MM.1S (cell line): Measurements from ENCODE around the gene RAD51C.

Source experiments
- DNase-seq: peaks from one replicate; pipeline ENCODE4 v3.0.0-alpha.2; 2015
- H2AFZ ChIP-seq: fragments of 300-600 bp; sonication (generic); 2 replicates; pipeline ENCODE4 v1.6.0; 2016; ENCODE audit warnings: antibody characterized with exemption, low read length
- H3F3A ChIP-seq: fragments of 300-600 bp; sonication (generic); 2 replicates; pipeline ENCODE4 v1.6.1; 2016; ENCODE audit warnings: mild to moderate bottlenecking, antibody characterized with exemption, low read length, moderate library complexity, mixed read lengths; ENCODE audit not compliant: insufficient read depth
- H3K27ac ChIP-seq: fragments of 300-600 bp; sonication (generic); 2 replicates; pipeline ENCODE4 v1.5.1; 2016; ENCODE audit warnings: mild to moderate bottlenecking, low read length
- H3K27me3 ChIP-seq: fragments of 300-600 bp; sonication (generic); replicated peaks from 2 replicates; pipeline ENCODE4 v1.6.0; 2016; ENCODE audit warnings: low read length; ENCODE audit not compliant: insufficient read depth
- H3K36me3 ChIP-seq: fragments of 300-600 bp; sonication (generic); replicated peaks from 2 replicates; pipeline ENCODE4 v1.6.1; 2016; ENCODE audit warnings: mild to moderate bottlenecking, low read length, mixed read lengths; ENCODE audit not compliant: insufficient read depth
- H3K4me1 ChIP-seq: fragments of 300-600 bp; sonication (generic); 2 replicates; pipeline ENCODE4 v1.6.1; 2016; ENCODE audit warnings: low read length, mixed read lengths
- H3K4me2 ChIP-seq: fragments of 300-600 bp; sonication (generic); 2 replicates; pipeline ENCODE4 v1.6.0; 2016; ENCODE audit warnings: low read depth, low read length
- H3K4me3 ChIP-seq: fragments of 300-600 bp; sonication (generic); 2 replicates; pipeline ENCODE4 v1.5.1; 2016; ENCODE audit warnings: low read length, mixed read lengths
- H3K79me2 ChIP-seq: fragments of 300-600 bp; sonication (generic); 2 replicates; pipeline ENCODE4 v1.6.1; 2016; ENCODE audit warnings: mixed run types, low read length, mixed read lengths
- H3K9ac ChIP-seq: fragments of 300-600 bp; sonication (generic); 2 replicates; pipeline ENCODE4 v1.6.1; 2016; ENCODE audit warnings: low read length, mixed read lengths
- H3K9me2 ChIP-seq: fragments of 300-600 bp; sonication (generic); replicated peaks from 2 replicates; pipeline ENCODE4 v1.6.1; 2016; ENCODE audit warnings: mild to moderate bottlenecking, low read length, mixed read lengths; ENCODE audit not compliant: insufficient read depth
- H3K9me3 ChIP-seq: fragments of 300-600 bp; sonication (generic); replicated peaks from 2 replicates; pipeline ENCODE4 v1.6.1; 2016; ENCODE audit warnings: mild to moderate bottlenecking, low read length, mixed read lengths; ENCODE audit not compliant: insufficient read depth
- H4K20me1 ChIP-seq: fragments of 300-600 bp; sonication (generic); 2 replicates; pipeline ENCODE4 v1.6.1; 2016; ENCODE audit warnings: mild to moderate bottlenecking, low read length, moderate library complexity, mixed read lengths; ENCODE audit not compliant: insufficient read depth
- CTCF ChIP-seq: fragments of 300-600 bp; sonication (generic); IDR thresholded peaks from 2 replicates; pipeline ENCODE4 v1.5.1; 2016; ENCODE audit warnings: antibody characterized with exemption, low read length, mixed read lengths
- EZH2 ChIP-seq: fragments of 300-600 bp; sonication (generic); optimal IDR thresholded peaks from 2 replicates; pipeline ENCODE3; 2017; ENCODE audit warnings: low read depth, mild to moderate bottlenecking, antibody characterized with exemption, low read length, mixed read lengths
- EZH2phosphoT487 ChIP-seq: fragments of 300-600 bp; sonication (generic); IDR thresholded peaks from 2 replicates; pipeline ENCODE4 v1.6.1; 2018; ENCODE audit warnings: antibody characterized with exemption, low read length

Gene RAD51C

GRCh38 chr17:58706351-58707140 is 14.1 kb downstream of the RAD51C start:
- no peak overlapping the region for H3K27ac ChIP-seq
- H3K4me3 ChIP-seq, result no peak overlapping the region
- no peaks in the 10 kb centered on the region for H3K9me3 ChIP-seq
- no peak overlapping the region for H2AFZ ChIP-seq
- DNase-seq, result no peak
- TF ChIP-seq CTCF, result no peak
- no peak for TF ChIP-seq EZH2
- no peak for TF ChIP-seq EZH2phosphoT487
- H3K9ac ChIP-seq, result no peak overlapping the region
- no peaks in the 10 kb centered on the region for H3K27me3 ChIP-seq
- H3K9me2 ChIP-seq, result no peaks in the 10 kb centered on the region
- H3F3A ChIP-seq, result no peaks in the 10 kb centered on the region
- no peak overlapping the region for H3K4me2 ChIP-seq
- no peaks in the 10 kb centered on the region for H3K79me2 ChIP-seq
- H4K20me1 ChIP-seq, result no peaks in the 10 kb centered on the region
- H3K36me3 ChIP-seq, result no peaks in the 10 kb centered on the region
- no peaks in the 10 kb centered on the region for H3K4me1 ChIP-seq

- H2AFZ ChIP-seq, result no peak overlapping the region
- H3K79me2 ChIP-seq, result no peaks in the 10 kb centered on the region
- H3K9ac ChIP-seq, result no peak overlapping the region
- no peak overlapping the region for H3K4me3 ChIP-seq
- no peaks in the 10 kb centered on the region for H3K9me2 ChIP-seq
- no peak overlapping the region for H3K27ac ChIP-seq
- no peaks in the 10 kb centered on the region for H3K4me1 ChIP-seq
- H3F3A ChIP-seq, result no peaks in the 10 kb centered on the region
- H3K36me3 ChIP-seq, result no peaks in the 10 kb centered on the region
- peak; percentile 62 for DNase-seq
- no peaks in the 10 kb centered on the region for H4K20me1 ChIP-seq
- no peaks in the 10 kb centered on the region for H3K9me3 ChIP-seq
- H3K27me3 ChIP-seq, result no peaks in the 10 kb centered on the region
- H3K4me2 ChIP-seq, result no peak overlapping the region
- TF ChIP-seq CTCF (peak; percentile 78), EZH2 (no peak)
These were observed 18.6 kb downstream of the RAD51C start for GRCh38 chr17:58710948-58711552.

DNA sequence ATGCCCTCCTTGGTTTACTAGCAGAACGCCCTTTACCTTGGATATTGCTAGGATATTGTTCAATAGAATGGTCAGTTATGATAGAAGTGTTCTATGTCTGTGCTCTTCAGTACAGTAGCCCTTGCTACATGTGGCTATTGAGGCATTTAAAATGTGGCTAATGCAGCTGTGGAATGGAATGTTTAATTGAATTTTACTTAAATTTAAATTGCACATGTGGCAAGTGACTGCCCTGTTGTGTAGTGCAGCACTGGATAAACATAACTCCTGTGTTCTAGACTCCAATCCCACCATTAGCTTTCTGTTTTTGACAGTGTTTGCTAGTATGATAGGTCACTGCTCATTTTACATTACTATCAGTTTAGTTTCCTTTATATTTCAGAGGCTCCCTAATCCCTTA is 29.9 kb downstream of the RAD51C start:
- H3K27ac ChIP-seq, result no peak overlapping the region
- H3K79me2 ChIP-seq, result no peaks in the 10 kb centered on the region
- H3K27me3 ChIP-seq, result no peaks in the 10 kb centered on the region
- H2AFZ ChIP-seq, result no peak overlapping the region
- no peaks in the 10 kb centered on the region for H4K20me1 ChIP-seq
- no peaks in the 10 kb centered on the region for H3K4me1 ChIP-seq
- H3K4me2 ChIP-seq, result no peak overlapping the region
- H3K9ac ChIP-seq, result no peak overlapping the region
- no peak overlapping the region for H3K4me3 ChIP-seq
- DNase-seq, result no peak
- no peaks in the 10 kb centered on the region for H3K9me2 ChIP-seq
- H3K9me3 ChIP-seq, result no peaks in the 10 kb centered on the region
- no peaks in the 10 kb centered on the region for H3F3A ChIP-seq
- H3K36me3 ChIP-seq, result no peaks in the 10 kb centered on the region
- TF ChIP-seq EZH2, result no peak
- TF ChIP-seq CTCF, result no peak
- TF ChIP-seq EZH2phosphoT487, result no peak
